ENCODE results near the gene MRPL33.

Gene MRPL33

DNA sequence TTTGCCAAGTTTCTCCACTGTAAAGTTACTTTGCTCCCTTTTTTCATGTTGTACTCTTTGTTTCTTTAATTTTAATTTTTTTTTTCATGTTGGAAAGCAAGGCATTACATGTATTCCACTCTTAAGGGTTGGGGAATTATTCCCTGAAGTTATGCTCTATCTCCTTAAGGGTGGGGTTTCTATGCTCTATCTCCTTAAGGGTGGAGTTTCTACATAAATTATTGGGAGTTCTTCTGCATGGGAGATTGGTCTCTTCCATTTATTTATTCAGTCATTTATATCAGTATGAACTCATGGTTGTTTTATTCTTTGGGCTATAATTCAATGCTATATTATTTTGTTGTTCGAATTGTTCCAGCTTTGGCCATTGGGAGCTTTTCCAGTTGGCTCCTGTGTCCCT is 11.2 kb downstream of the MRPL33 start:
- H3K14ac ChIP-seq (ENCODE audit: low read length in 2 of 2) = no peak overlapping the region
- H3K36me3 ChIP-seq (ENCODE audit: control insufficient read depth in 1 of 2, insufficient read depth in 2 of 2, low read depth in 1 of 2, low read length in 2 of 2) = peaks cover 7 to 48% of the 10 kb centered on the region in 2 experiments
- DNase-seq = no peak
- no peaks in the 10 kb centered on the region for H3K9me3 ChIP-seq (ENCODE audit: control insufficient read depth, low read length)
- peaks cover 1% of the 10 kb centered on the region for H3K4me1 ChIP-seq (ENCODE audit: control insufficient read depth, insufficient read depth, low read depth, low read length)
- H3K9ac ChIP-seq (ENCODE audit: low read length) = no peak overlapping the region
- H3K18ac ChIP-seq (ENCODE audit: low read depth in 1 of 2, low read length in 2 of 2) = no peak overlapping the region
- no peak overlapping the region for H2BK12ac ChIP-seq (ENCODE audit: low read length in 2 of 2)
- no peak overlapping the region for H3K4ac ChIP-seq (ENCODE audit: low read depth in 1 of 2, low read length in 2 of 2)
- H2BK5ac ChIP-seq (ENCODE audit: low read depth, low read length, poor library complexity, severe bottlenecking) = no peak overlapping the region
- no peak overlapping the region for H2BK120ac ChIP-seq (ENCODE audit: low read depth, low read length)
- H3K4me2 ChIP-seq (ENCODE audit: low read length, poor library complexity, severe bottlenecking) = no peak overlapping the region
- no peak overlapping the region for H4K91ac ChIP-seq (ENCODE audit: low read length)
- no peak overlapping the region for H3K27ac ChIP-seq (ENCODE audit: low read length, poor library complexity, severe bottlenecking)
- no peak overlapping the region for H2BK15ac ChIP-seq (ENCODE audit: low read depth, poor library complexity, severe bottlenecking)
- no peak overlapping the region for H4K8ac ChIP-seq (ENCODE audit: low read length)
- WGBS = 100% methylated on average over 1 of the region's 1 CpG
- H3K79me1 ChIP-seq (replicated peaks; ENCODE audit: low read length, poor library complexity, severe bottlenecking) = peaks cover 12% of the 10 kb centered on the region
- no peak overlapping the region for H3K4me3 ChIP-seq (ENCODE audit: insufficient read depth in 1 of 2, low read depth in 1 of 2, low read length in 2 of 2)
- H2AFZ ChIP-seq (ENCODE audit: low read depth, low read length) = no peak overlapping the region
- H3K27me3 ChIP-seq (ENCODE audit: control insufficient read depth in 1 of 2, insufficient read depth in 1 of 2, low read length in 2 of 2) = no peaks in the 10 kb centered on the region
- H2AK5ac ChIP-seq (ENCODE audit: low read length, severe bottlenecking) = no peak overlapping the region
- no peak overlapping the region for H3K23ac ChIP-seq (ENCODE audit: low read length in 2 of 2)

DNA sequence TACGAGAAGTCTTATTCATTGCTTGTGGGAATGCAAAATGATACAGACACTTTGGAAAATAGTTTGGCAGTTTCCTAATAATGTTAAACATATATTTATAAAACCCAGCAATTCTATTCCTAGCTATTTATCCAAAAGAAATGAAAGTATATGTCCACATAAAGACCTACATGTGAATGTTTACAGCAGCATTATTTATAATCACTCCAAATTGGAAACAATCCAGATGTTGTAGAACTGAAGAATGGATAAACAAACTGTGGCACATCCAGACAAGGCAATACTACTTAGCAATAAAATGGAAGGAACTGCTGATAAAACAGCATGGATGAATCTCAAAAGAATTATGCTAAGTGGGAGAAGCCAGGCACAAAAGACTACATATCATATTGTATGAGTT is 19.3 kb downstream of the MRPL33 start:
- peak; percentile 70 for DNase-seq
- no CpG with 5 or more reads among the region's 1 CpG for WGBS

DNA sequence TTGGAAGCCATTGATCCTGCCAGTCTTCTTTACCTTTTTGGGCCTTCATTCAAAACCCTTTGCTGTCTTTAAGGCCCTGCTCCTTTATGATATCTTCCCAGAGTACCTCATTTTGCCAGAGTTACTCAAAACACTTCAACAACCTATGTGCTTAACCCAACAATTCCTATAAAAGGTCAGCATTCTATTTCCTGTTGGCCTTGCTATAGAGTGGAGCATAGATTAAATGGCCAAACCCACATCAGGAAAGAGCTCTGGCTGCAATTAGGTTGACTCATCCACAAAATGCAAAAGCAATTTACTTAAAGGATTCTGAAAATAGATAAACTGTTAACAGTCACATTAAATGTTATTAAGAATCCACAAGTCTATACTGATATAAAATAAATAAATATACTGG is 21.2 kb downstream of the MRPL33 start:
- Histone ChIP-seq H3K14ac (ENCODE audit: low read length in 2 of 2) (no peak overlapping the region), H3K18ac (ENCODE audit: low read depth in 1 of 2, low read length in 2 of 2) (peak overlapping the region; percentile 6 to 77), H3K23ac (ENCODE audit: low read length in 2 of 2) (no peak overlapping the region), H3K4me3 (ENCODE audit: insufficient read depth in 1 of 2, low read depth in 1 of 2, low read length in 2 of 2) (no peak overlapping the region), H4K91ac (ENCODE audit: low read length) (peak overlapping the region; percentile 22), H3K36me3 (ENCODE audit: control insufficient read depth in 1 of 2, insufficient read depth in 2 of 2, low read depth in 1 of 2, low read length in 2 of 2) (no peaks in the 10 kb centered on the region), H2AK5ac (ENCODE audit: low read length, severe bottlenecking) (no peak overlapping the region), H3K9ac (ENCODE audit: low read length) (no peak overlapping the region), H3K27me3 (ENCODE audit: control insufficient read depth in 1 of 2, insufficient read depth in 1 of 2, low read length in 2 of 2) (no peaks in the 10 kb centered on the region), H2AFZ (ENCODE audit: low read depth, low read length) (no peak overlapping the region), H3K4me2 (ENCODE audit: low read length, poor library complexity, severe bottlenecking) (no peak overlapping the region), H2BK12ac (ENCODE audit: low read length in 2 of 2) (no peak overlapping the region), H3K27ac (ENCODE audit: low read length, poor library complexity, severe bottlenecking) (no peak overlapping the region), H3K79me1 (replicated peaks; ENCODE audit: low read length, poor library complexity, severe bottlenecking) (peaks cover 4% of the 10 kb centered on the region), H3K4me1 (ENCODE audit: control insufficient read depth, insufficient read depth, low read depth, low read length) (peaks cover 4% of the 10 kb centered on the region), H2BK15ac (ENCODE audit: low read depth, poor library complexity, severe bottlenecking) (no peak overlapping the region), H3K9me3 (ENCODE audit: control insufficient read depth, low read length) (no peaks in the 10 kb centered on the region), H3K4ac (ENCODE audit: low read depth in 1 of 2, low read length in 2 of 2) (no peak overlapping the region), H4K8ac (ENCODE audit: low read length) (peak overlapping the region; percentile 9), H2BK5ac (ENCODE audit: low read depth, low read length, poor library complexity, severe bottlenecking) (no peak overlapping the region), H2BK120ac (ENCODE audit: low read depth, low read length) (no peak overlapping the region)
- DNase-seq = peak; percentile 54

More for the DNA sequence above, 19.3 kb downstream of the MRPL33 start:
- Histone ChIP-seq H3K9ac (ENCODE audit: low read length) (no peak overlapping the region), H3K23ac (ENCODE audit: low read length in 2 of 2) (no peak overlapping the region), H3K79me1 (replicated peaks; ENCODE audit: low read length, poor library complexity, severe bottlenecking) (peaks cover 6% of the 10 kb centered on the region), H3K4me2 (ENCODE audit: low read length, poor library complexity, severe bottlenecking) (no peak overlapping the region), H4K8ac (ENCODE audit: low read length) (no peak overlapping the region), H3K36me3 (ENCODE audit: control insufficient read depth in 1 of 2, insufficient read depth in 2 of 2, low read depth in 1 of 2, low read length in 2 of 2) (peaks cover 0 to 3% of the 10 kb centered on the region in 2 experiments), H3K4me1 (ENCODE audit: control insufficient read depth, insufficient read depth, low read depth, low read length) (no peaks in the 10 kb centered on the region), H3K14ac (ENCODE audit: low read length in 2 of 2) (no peak overlapping the region), H3K27me3 (ENCODE audit: control insufficient read depth in 1 of 2, insufficient read depth in 1 of 2, low read length in 2 of 2) (no peaks in the 10 kb centered on the region), H3K4ac (ENCODE audit: low read depth in 1 of 2, low read length in 2 of 2) (no peak overlapping the region), H2BK12ac (ENCODE audit: low read length in 2 of 2) (no peak overlapping the region), H2BK15ac (ENCODE audit: low read depth, poor library complexity, severe bottlenecking) (no peak overlapping the region), H2AFZ (ENCODE audit: low read depth, low read length) (no peak overlapping the region), H2BK5ac (ENCODE audit: low read depth, low read length, poor library complexity, severe bottlenecking) (no peak overlapping the region), H4K91ac (ENCODE audit: low read length) (no peak overlapping the region), H3K27ac (ENCODE audit: low read length, poor library complexity, severe bottlenecking) (no peak overlapping the region), H2AK5ac (ENCODE audit: low read length, severe bottlenecking) (no peak overlapping the region), H3K18ac (ENCODE audit: low read depth in 1 of 2, low read length in 2 of 2) (no peak overlapping the region), H2BK120ac (ENCODE audit: low read depth, low read length) (no peak overlapping the region), H3K4me3 (ENCODE audit: insufficient read depth in 1 of 2, low read depth in 1 of 2, low read length in 2 of 2) (no peak overlapping the region), H3K9me3 (ENCODE audit: control insufficient read depth, low read length) (no peaks in the 10 kb centered on the region)

DNA sequence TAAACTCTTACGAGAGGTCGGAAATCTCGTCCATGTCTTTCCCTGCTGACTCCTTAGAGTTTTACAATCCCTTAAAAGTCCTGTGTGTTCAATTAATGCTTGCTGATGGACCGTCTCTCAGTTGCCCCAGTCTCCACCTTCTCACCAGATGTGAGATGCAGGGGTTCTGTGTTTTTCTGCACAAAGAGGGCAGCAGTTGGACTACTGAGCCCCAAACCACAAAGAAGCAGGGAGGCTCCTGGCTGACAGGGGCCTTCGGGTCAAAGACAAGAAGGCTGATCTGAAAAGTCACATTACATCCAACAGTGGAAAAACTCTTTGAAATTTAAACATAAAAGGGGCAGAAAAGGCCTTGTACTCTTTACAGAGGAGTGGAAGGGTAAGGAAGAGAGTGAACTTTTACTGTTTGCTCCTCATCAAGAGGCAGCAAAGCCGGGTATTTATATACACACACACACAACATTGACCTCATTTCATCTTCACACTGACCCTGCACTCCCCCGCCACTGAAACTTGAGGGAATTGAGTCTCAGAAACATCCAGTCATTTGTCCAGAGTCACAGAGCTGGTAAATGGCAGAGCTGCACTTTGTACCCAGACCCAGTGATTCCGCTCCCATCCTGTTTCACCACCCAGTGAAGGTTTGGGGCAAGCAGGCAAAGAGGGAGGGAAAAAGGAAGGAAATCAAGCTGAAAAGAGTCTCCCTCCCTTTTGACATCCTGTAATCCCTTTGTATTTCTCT is 23.7 kb downstream of the MRPL33 start:
- Histone ChIP-seq H3K79me1 (replicated peaks; ENCODE audit: low read length, poor library complexity, severe bottlenecking) (peaks cover 4% of the 10 kb centered on the region), H3K27me3 (ENCODE audit: control insufficient read depth in 1 of 2, insufficient read depth in 1 of 2, low read length in 2 of 2) (no peaks in the 10 kb centered on the region), H4K91ac (ENCODE audit: low read length) (peak overlapping the region; percentile 36), H3K27ac (ENCODE audit: low read length, poor library complexity, severe bottlenecking) (no peak overlapping the region), H3K4me3 (ENCODE audit: insufficient read depth in 1 of 2, low read depth in 1 of 2, low read length in 2 of 2) (no peak overlapping the region), H2AK5ac (ENCODE audit: low read length, severe bottlenecking) (peak overlapping the region; percentile 11), H3K4ac (ENCODE audit: low read depth in 1 of 2, low read length in 2 of 2) (peak overlapping the region; percentile 13 to 40), H3K18ac (ENCODE audit: low read depth in 1 of 2, low read length in 2 of 2) (peak overlapping the region; percentile 37 to 54), H4K8ac (ENCODE audit: low read length) (no peak overlapping the region), H2BK5ac (ENCODE audit: low read depth, low read length, poor library complexity, severe bottlenecking) (no peak overlapping the region), H3K14ac (ENCODE audit: low read length in 2 of 2) (no peak overlapping the region), H2BK15ac (ENCODE audit: low read depth, poor library complexity, severe bottlenecking) (no peak overlapping the region), H2AFZ (ENCODE audit: low read depth, low read length) (no peak overlapping the region), H3K4me1 (ENCODE audit: control insufficient read depth, insufficient read depth, low read depth, low read length) (peaks cover 12% of the 10 kb centered on the region), H2BK12ac (ENCODE audit: low read length in 2 of 2) (peak overlapping the region; percentile 69 to 75), H3K9me3 (ENCODE audit: control insufficient read depth, low read length) (no peaks in the 10 kb centered on the region), H3K4me2 (ENCODE audit: low read length, poor library complexity, severe bottlenecking) (no peak overlapping the region), H3K23ac (ENCODE audit: low read length in 2 of 2) (no peak overlapping the region), H3K9ac (ENCODE audit: low read length) (peak overlapping the region; percentile 40), H3K36me3 (ENCODE audit: control insufficient read depth in 1 of 2, insufficient read depth in 2 of 2, low read depth in 1 of 2, low read length in 2 of 2) (no peaks in the 10 kb centered on the region), H2BK120ac (ENCODE audit: low read depth, low read length) (peak overlapping the region; percentile 54)
- no peak for DNase-seq
- WGBS = 78% methylated on average over 7 of the region's 8 CpGs
